ENCODE data around the gene ADORA2B.

DNA sequence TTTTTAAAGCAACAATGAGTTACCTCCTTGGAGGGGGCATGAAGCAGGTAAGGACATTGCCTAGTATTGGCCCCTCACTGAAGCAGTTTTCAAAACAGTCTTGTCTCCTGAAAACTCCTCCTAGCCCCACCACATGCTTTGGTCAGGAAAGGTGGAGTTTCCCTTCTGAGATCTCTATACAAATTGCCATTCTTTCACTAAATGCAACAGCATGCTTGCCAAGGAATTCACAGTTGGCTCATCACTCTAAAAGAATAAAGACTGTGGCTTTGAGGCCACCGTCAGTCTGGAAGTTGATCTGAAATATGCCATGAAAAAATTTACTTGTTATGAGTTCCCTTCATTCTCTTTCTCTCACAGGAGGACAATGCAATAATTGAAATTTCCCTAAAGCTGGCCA lies 58.9 kb downstream of the ADORA2B start:
- TF ChIP-seq CTCF (IDR thresholded peaks at IDR 0.05; ENCODE audit: control extremely low read depth in 1 of 3, insufficient read depth in 1 of 3, low read depth in 1 of 3, low read length in 3 of 3) (no peak), TCF12 (IDR thresholded peaks at IDR 0.05; ENCODE audit: low read depth, low read length) (no peak), RAD21 (IDR thresholded peaks at IDR 0.05 in 1 of 2, conservative IDR thresholded peaks at IDR 0.05 in 1 of 2; ENCODE audit: low read depth in 2 of 2, low read length in 2 of 2) (no peak), POLR2A (IDR thresholded peaks at IDR 0.05; ENCODE audit: control extremely low read depth in 1 of 2, low read depth in 2 of 2, low read length in 2 of 2) (no peak), EP300 (IDR thresholded peaks at IDR 0.05; ENCODE audit: borderline replicate concordance in 1 of 2, low read depth in 2 of 2, low read length in 2 of 2) (no peak)
- TF ChIP-seq, protein P1, sequence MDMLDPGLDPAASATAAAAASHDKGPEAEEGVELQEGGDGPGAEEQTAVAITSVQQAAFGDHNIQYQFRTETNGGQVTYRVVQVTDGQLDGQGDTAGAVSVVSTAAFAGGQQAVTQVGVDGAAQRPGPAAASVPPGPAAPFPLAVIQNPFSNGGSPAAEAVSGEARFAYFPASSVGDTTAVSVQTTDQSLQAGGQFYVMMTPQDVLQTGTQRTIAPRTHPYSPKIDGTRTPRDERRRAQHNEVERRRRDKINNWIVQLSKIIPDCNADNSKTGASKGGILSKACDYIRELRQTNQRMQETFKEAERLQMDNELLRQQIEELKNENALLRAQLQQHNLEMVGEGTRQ (IDR thresholded peaks at IDR 0.05; ENCODE audit: low read length) = no peak
